ENCODE data around the gene CCDC6. TPM values are rescaled to one million over a fixed set of nuclear protein-coding genes. Genes with fewer than 3 reads are reported as not detected.

Gene CCDC6
- total and polyA plus RNA-seq, 2 of the 8 experiments (the other 6 are each of a cell fraction or from before 2014, with no cell fraction given): 42.2 to 74.4 TPM

GRCh38 chr10:59830601-59831259 is 75.6 kb downstream of the CCDC6 start:
- Histone ChIP-seq H3K56ac (replicated peaks; ENCODE audit: insufficient read length, low read depth, low read length) (no peak overlapping the region), H3K4me1 (replicated peaks in 1 of 4; ENCODE audit: control insufficient read depth in 3 of 4, insufficient read depth in 4 of 4, low read length in 3 of 4) (peaks cover 0 to 8% (median 3%) of the 10 kb centered on the region in 4 experiments; a peak in 3 of 7 replicates), H3K4me2 (ENCODE audit: insufficient read depth in 1 of 2, low read depth in 2 of 2, low read length in 2 of 2) (no peak overlapping the region), H4K91ac (replicated peaks; ENCODE audit: insufficient read length, low read length) (no peak overlapping the region), H3K4me3 (ENCODE audit: extremely low read depth in 1 of 4, insufficient read depth in 2 of 4, low read depth in 3 of 4, low read length in 4 of 4) (no peak overlapping the region), H2BK120ac (replicated peaks; ENCODE audit: low read depth, low read length) (no peak overlapping the region), H2BK5ac (ENCODE audit: low read depth, low read length) (no peak overlapping the region), H3K27me3 (replicated peaks in 1 of 4; ENCODE audit: control insufficient read depth in 3 of 4, extremely low read depth in 1 of 4, insufficient read depth in 3 of 4, low read length in 3 of 4) (no peaks in the 10 kb centered on the region), H3K9me3 (ENCODE audit: insufficient read depth in 2 of 2, low read depth in 1 of 2, low read length in 1 of 2) (no peaks in the 10 kb centered on the region), H3K23me2 (ENCODE audit: low read depth, low read length) (no peaks in the 10 kb centered on the region), H3K79me2 (ENCODE audit: control insufficient read depth in 1 of 2, insufficient read depth in 2 of 2, low read length in 2 of 2) (peaks cover 8 to 66% of the 10 kb centered on the region in 2 experiments), H4K20me1 (replicated peaks in 1 of 2; ENCODE audit: control insufficient read depth in 1 of 2, insufficient read depth in 2 of 2, low read length in 2 of 2) (peaks cover 0 to 1% of the 10 kb centered on the region in 2 experiments), H2BK12ac (ENCODE audit: low read depth, low read length) (no peak overlapping the region), H3K18ac (ENCODE audit: extremely low read depth, low read length) (no peak overlapping the region; the same call in 1 of the 2 replicates), H3K36me3 (ENCODE audit: control insufficient read depth in 2 of 4, insufficient read depth in 4 of 4, low read length in 3 of 4) (peaks cover 2 to 14% (median 5%) of the 10 kb centered on the region in 4 experiments; a peak in 5 of 8 replicates), H4K8ac (ENCODE audit: extremely low read depth, insufficient read depth, low read length) (no peak overlapping the region), H3K14ac (ENCODE audit: insufficient read length) (no peak overlapping the region), H2AFZ (ENCODE audit: low read length) (no peak overlapping the region), H3K4ac (replicated peaks; ENCODE audit: insufficient read length, low read depth, low read length) (no peak overlapping the region), H2AK5ac (ENCODE audit: low read depth, low read length) (no peak overlapping the region), H3K9ac (replicated peaks in 1 of 4; ENCODE audit: extremely low read depth in 1 of 4, low read depth in 3 of 4, low read length in 3 of 4) (no peak overlapping the region), H2BK15ac (ENCODE audit: low read length) (no peak overlapping the region), H3K27ac (ENCODE audit: low read depth, low read length) (no peak overlapping the region), H4K5ac (ENCODE audit: insufficient read length, low read depth, low read length) (no peak overlapping the region), H2BK20ac (ENCODE audit: low read length) (no peak overlapping the region), H3K23ac (ENCODE audit: insufficient read length) (no peak overlapping the region), H3K79me1 (ENCODE audit: low read depth, low read length) (peaks cover 4% of the 10 kb centered on the region; the same call in 1 of the 2 replicates)
- POLR2A ChIA-PET (ENCODE audit: partially characterized antibody): interaction anchor here (1.0 to 1.7 kb wide), 4 partner anchors 10 to 78 kb away, joined by 3 to 5 read pairs (median 3); partner anchors contain the start of gene CCDC6
- no peak for TF ChIP-seq ATF2 (IDR thresholded peaks at IDR 0.05; ENCODE audit: low read length)
- peak; percentile 67 to 84 (median 78) for TF ChIP-seq CTCF (IDR thresholded peaks at IDR 0.05; ENCODE audit: control extremely low read depth in 1 of 3, insufficient read depth in 1 of 3, low read depth in 1 of 3, low read length in 3 of 3)
- TF ChIP-seq RAD21 (IDR thresholded peaks at IDR 0.05 in 1 of 2, conservative IDR thresholded peaks at IDR 0.05 in 1 of 2; ENCODE audit: low read depth in 2 of 2, low read length in 2 of 2): peak; percentile 83
- no peak for TF ChIP-seq TCF12 (IDR thresholded peaks at IDR 0.05; ENCODE audit: low read depth, low read length)
- TF ChIP-seq BACH1 (IDR thresholded peaks at IDR 0.05; ENCODE audit: low read length): no peak
- no peak for TF ChIP-seq TAF1 (IDR thresholded peaks at IDR 0.05; ENCODE audit: low read depth, low read length)
- DNase-seq (ENCODE audit: low read depth in 1 of 2, low spot score in 2 of 2): peak; percentile 29 to 70
- CTCF ChIA-PET (ENCODE audit: partially characterized antibody): interaction anchor here (0.6 to 6.6 kb wide), 42 partner anchors 9 to 251 kb away, joined by 3 to 68 read pairs (median 4); partner anchors contain the start of gene CCDC6
- FAIRE-seq: peak; percentile 58
- 72% methylated on average over 7 of the region's 7 CpGs; no CpG with 5 or more reads in 1 of the 2 experiments for WGBS, 2 experiments (ENCODE audit: extremely low coverage in 1 of 2, insufficient coverage in 1 of 2, insufficient read length in 1 of 2, insufficient replicate concordance in 2 of 2, low coverage in 1 of 2, low lambda C conversion rate in 2 of 2, missing lambda C conversion rate in 1 of 2)

All from H1 (cell line).